22Rv1 (cell line): Measurements from ENCODE around the gene HOXB2.

Experiments
- ZFX ChIP-seq: fragments of 450-650 bp; IDR thresholded peaks from 2 replicates; pipeline ENCODE4 v1.6.1; 2017; ENCODE audit warnings: antibody characterized with exemption, borderline replicate concordance
- TF ChIP-seq, protein P1 (sequence below): fragments of 450-650 bp; IDR thresholded peaks from 2 replicates; pipeline ENCODE4 v1.5.1; 2017; ENCODE audit warnings: mild to moderate bottlenecking

DNA sequence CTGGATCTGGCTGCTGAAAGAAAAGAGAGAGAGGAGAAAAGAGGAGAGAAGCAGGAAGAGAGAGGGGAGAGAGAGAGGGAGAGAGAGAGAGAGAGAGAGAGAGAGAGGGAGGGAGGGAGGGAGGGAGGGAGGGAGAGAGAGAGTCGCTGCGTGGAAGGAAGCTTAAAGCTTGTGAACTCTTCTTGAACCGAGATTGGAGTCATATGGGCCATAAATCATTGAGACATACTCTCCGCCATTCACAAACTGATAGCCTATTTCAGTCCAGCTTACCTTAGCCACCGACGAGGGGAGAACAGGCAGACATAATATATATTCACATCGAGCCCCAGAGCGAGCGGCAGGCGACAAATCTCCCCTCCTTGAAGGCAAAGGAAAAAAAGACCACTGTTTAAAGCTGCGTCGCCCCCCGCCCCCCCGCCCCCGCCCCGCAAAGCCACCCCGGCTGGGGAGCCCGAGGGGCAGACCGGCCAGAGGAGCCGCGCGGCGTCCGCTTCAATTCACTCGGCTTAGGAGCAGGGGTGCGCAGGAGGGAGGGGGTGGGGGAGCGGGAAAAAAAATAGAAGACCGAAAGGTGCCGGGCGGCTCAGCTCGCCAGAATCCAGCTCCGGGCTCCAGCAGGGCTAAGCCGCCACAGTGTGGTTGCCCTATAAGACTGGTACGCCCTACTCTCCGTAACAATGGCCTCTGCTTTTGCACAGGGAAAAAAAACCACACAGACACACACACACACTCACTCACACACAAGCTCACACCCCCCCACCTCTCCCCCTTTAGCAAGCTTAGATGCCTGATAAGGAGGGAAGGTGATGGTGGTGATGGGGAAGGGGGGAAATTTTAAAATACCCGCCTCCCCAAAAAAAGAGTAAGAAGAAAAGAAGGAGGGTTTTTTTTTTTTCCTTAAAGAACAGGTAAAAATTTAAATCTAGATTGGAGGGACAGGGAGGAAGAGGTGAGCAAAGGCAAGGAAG lies 10.6 kb upstream of the HOXB2 start:
- TF ChIP-seq, protein P1, sequence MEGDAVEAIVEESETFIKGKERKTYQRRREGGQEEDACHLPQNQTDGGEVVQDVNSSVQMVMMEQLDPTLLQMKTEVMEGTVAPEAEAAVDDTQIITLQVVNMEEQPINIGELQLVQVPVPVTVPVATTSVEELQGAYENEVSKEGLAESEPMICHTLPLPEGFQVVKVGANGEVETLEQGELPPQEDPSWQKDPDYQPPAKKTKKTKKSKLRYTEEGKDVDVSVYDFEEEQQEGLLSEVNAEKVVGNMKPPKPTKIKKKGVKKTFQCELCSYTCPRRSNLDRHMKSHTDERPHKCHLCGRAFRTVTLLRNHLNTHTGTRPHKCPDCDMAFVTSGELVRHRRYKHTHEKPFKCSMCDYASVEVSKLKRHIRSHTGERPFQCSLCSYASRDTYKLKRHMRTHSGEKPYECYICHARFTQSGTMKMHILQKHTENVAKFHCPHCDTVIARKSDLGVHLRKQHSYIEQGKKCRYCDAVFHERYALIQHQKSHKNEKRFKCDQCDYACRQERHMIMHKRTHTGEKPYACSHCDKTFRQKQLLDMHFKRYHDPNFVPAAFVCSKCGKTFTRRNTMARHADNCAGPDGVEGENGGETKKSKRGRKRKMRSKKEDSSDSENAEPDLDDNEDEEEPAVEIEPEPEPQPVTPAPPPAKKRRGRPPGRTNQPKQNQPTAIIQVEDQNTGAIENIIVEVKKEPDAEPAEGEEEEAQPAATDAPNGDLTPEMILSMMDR = no peak
- TF ChIP-seq ZFX = no peak
